K562 (cell line): ENCODE measurements around the gene LARP4B. TPM values are rescaled to one million over a fixed set of nuclear protein-coding genes. Genes with fewer than 3 reads are reported as not detected.

Experiments used
- ARID2 ChIP-seq: fragments of 450-650 bp; IDR thresholded peaks from 2 replicates; pipeline ENCODE4 v1.6.1; 2017; ENCODE audit warnings: antibody characterized with exemption, mild to moderate bottlenecking
- DMBX1 ChIP-seq: fragments of 250-450 bp; sonication (Bioruptor Pico); IDR thresholded peaks from 2 replicates; pipeline ENCODE4 v1.8.0; 2022; ENCODE audit warnings: inconsistent platforms, mild to moderate bottlenecking, moderate library complexity, borderline replicate concordance
- HNRNPUL1 ChIP-seq: fragments of 200-400 bp; formaldehyde crosslinking; IDR thresholded peaks from 2 replicates; pipeline ENCODE4 v1.6.1; 2017; ENCODE audit warnings: low read length
- KAT7 ChIP-seq: sonication (generic); formaldehyde crosslinking; IDR thresholded peaks from 2 replicates; pipeline ENCODE4 v1.8.0; 2022; ENCODE audit warnings: missing genetic modification reagents, mild to moderate bottlenecking, borderline replicate concordance
- RBM39 ChIP-seq: fragments of 200-400 bp; formaldehyde crosslinking; optimal IDR thresholded peaks from 2 replicates; pipeline ENCODE3; 2018; ENCODE audit warnings: low read depth, low read length
- SREBF1 ChIP-seq: fragments of 150-350 bp; IDR thresholded peaks from 2 replicates; pipeline ENCODE4 v1.6.1; 2014; ENCODE audit warnings: antibody characterized with exemption, low read depth, low read length, borderline replicate concordance
- ZHX1 ChIP-seq: fragments of 150-350 bp; conservative IDR thresholded peaks from 2 replicates; pipeline ENCODE4 v1.6.1; 2014; ENCODE audit warnings: low read length
- ZNF24 ChIP-seq: fragments of 450-650 bp; IDR thresholded peaks from 2 replicates; pipeline ENCODE4 v1.6.1; 2016
- polyA plus RNA-seq, 8 experiments: library from polyadenylated mRNA; depleted of rRNA in 4 of 8; stranded (reverse) in 5 of 8; unstranded in 3 of 8; fragments of >200 nt; fragmentation: Nextera tagmentation in 2 of 8; fragmentation: Illumina TruSeq in 1 of 8; extraction: Ambion mirVana in 2 of 8; extraction: Trizol in 1 of 8; gene quantifications; 2 replicates each; pipeline versions ENCODE4 v1.2.1 to v1.2.3, GENCODE V29; 2011 to 2014; ENCODE audit warnings: inconsistent platforms in 1 of 8, missing spikeins in 1 of 8
- total RNA-seq, 7 experiments: library from RNA; depleted of rRNA in 6 of 7; stranded (reverse); fragments of >200 nt in 6 of 7; fragmentation: Illumina TruSeq in 2 of 7; extraction: Trizol in 2 of 7; gene quantifications; 2 replicates each; pipeline versions ENCODE4 v1.2.1 to v1.2.3, GENCODE V29; 2011 to 2021; ENCODE audit warnings: low replicate concordance in 1 of 7
- TF ChIP-seq, protein P1 (sequence below): IDR thresholded peaks from 2 replicates; pipeline ENCODE4 v1.6.1; 2016; ENCODE audit warnings: missing genetic modification characterization, missing compliant biosample characterization
- TF ChIP-seq, protein P2 (sequence below): fragments of 450-650 bp; IDR thresholded peaks from 2 replicates; pipeline ENCODE4 v1.6.1; 2017; ENCODE audit warnings: antibody characterized with exemption

The LARP4B gene
- total and polyA plus RNA-seq, 9 of the 15 experiments (the other 6 are each of a cell fraction or from before 2014, with no cell fraction given), result 11.8 to 130 (median 42.6) TPM

DNA sequence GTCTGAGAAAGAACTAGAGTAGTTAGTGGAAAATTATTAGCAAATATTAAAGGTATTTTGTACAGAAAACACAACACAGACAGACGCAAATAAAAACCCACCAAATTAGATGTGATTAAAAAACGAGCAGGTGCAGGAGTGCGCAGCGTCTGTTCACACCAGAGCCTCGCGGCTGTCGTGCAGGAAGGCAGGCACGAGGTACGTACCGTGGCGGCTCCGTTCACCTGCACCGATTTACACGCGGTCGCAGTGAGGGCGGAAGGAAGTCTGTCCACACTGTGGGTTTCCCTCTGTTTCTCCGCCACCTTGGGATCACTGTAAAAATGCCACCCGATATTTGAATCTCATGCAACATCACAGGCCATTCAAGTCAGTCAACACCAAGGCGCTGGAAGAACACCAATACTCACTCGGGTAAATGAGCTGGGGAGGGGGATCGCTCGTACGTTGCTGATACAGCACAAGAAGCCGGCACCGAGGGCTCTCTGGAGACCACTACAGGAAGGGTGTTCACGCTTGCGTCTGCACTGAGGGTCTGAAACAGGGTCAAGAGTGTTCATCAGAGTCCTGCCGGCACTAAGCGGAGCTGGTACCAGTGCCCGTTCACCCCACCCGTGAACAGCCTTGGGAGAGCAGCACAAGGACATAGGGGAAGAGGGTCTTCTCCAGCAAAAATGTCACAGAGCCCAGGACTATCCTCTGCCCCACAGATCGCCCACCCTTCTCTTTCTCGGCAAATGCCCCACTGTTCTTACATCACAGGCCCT, 116.8 kb downstream of the LARP4B start (continued):
- TF ChIP-seq, protein P1, sequence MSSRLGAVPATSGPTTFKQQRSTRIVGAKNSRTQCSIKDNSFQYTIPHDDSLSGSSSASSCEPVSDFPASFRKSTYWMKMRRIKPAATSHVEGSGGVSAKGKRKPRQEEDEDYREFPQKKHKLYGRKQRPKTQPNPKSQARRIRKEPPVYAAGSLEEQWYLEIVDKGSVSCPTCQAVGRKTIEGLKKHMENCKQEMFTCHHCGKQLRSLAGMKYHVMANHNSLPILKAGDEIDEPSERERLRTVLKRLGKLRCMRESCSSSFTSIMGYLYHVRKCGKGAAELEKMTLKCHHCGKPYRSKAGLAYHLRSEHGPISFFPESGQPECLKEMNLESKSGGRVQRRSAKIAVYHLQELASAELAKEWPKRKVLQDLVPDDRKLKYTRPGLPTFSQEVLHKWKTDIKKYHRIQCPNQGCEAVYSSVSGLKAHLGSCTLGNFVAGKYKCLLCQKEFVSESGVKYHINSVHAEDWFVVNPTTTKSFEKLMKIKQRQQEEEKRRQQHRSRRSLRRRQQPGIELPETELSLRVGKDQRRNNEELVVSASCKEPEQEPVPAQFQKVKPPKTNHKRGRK (tag), result no peak
- TF ChIP-seq, protein P2, sequence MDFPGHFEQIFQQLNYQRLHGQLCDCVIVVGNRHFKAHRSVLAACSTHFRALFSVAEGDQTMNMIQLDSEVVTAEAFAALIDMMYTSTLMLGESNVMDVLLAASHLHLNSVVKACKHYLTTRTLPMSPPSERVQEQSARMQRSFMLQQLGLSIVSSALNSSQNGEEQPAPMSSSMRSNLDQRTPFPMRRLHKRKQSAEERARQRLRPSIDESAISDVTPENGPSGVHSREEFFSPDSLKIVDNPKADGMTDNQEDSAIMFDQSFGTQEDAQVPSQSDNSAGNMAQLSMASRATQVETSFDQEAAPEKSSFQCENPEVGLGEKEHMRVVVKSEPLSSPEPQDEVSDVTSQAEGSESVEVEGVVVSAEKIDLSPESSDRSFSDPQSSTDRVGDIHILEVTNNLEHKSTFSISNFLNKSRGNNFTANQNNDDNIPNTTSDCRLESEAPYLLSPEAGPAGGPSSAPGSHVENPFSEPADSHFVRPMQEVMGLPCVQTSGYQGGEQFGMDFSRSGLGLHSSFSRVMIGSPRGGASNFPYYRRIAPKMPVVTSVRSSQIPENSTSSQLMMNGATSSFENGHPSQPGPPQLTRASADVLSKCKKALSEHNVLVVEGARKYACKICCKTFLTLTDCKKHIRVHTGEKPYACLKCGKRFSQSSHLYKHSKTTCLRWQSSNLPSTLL, result no peak
- TF ChIP-seq KAT7 (CRISPR knock-in tag) (no peak), RBM39 (no peak), ZNF24 (no peak), SREBF1 (no peak), DMBX1 (CRISPR knock-in tag) (no peak), HNRNPUL1 (no peak), ARID2 (no peak), ZHX1 (no peak)
